SKM-1 (cell line): Measurements from ENCODE around the gene FRYL.

Source experiments
- DNase-seq: peaks from one replicate; lab custom pipeline; 2025; ENCODE audit not compliant: unreplicated experiment; lab: John Stamatoyannopoulos, UW

Gene FRYL

GRCh38 chr4:48565362-48566033, 214.6 kb downstream of the FRYL start:
- no peak for DNase-seq

DNA sequence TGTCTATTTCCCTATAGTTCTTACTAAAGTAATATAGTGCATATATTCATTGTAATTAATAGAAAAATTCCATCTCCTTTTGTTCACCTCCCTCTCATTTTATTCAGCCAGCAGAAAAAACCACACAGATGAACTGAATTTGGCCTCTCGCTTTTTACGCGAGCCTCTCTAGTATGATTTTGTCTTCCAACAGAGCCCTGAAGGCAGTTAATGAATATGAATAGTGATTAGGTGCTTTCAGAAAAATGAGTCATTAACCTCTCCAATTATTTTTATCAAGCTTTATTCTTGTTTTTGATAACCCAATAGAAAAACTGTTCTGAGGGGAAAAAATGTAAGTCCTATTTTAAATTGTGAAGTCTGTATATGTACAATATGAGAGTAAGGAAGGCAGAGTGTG, 215.9 kb downstream of the FRYL start:
- no peak for DNase-seq

DNA sequence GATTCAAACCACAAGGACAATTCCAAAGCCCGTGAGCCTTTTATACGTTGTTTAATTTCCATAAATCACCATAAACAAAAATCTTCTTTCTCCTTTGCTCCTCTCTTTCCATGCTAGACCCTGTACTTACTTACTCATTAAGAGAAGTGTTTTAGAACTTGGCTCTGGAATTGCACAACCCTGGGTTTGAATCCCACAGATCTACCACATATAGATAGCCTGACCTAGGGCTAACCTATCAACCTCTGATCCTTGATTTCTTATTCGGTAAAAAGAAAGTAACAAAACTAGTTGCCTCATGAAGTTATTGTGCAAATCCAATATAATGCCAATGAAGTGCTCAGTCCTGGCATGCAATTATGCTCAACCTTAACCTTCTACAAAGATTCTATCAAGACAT, 221.3 kb downstream of the FRYL start:
- DNase-seq = no peak

DNA sequence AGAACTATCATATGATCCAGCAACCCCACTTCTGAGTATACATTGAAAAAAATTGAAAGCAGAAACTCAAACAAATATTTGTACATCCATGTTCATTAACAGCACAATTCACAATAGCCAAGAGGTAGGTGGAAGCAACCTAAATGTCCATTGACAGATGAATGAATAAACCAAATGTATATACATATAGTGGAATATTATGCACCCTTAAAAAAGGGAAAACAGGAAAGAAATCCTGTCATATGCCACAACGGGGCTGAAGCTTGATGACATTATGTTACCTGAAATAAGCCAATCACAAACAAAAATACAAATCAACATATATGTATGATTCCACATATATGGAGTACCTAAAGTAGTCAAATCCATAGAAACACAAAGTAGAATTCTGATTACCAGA, 222.1 kb downstream of the FRYL start:
- no peak for DNase-seq

DNA sequence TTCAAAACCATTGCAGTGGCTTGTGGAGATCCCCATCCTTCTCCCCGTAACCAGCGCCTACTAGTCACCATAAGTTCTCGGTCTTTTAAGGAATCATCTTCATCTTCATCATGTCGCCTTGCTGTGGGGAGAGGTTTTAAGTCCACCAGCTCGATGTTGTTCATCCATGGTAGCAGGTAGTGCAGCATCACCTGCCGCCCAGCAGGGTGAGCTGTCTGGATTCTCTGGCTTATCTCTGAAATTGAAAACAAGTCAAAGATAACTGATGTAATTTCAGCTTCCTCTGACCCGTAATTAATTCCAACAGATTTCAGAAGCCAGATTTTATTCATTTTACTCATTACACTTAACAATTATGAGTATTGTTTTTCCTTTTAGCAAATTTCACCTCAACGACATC, 222.6 kb downstream of the FRYL start:
- no peak for DNase-seq

- no peak for DNase-seq
These were observed 223.8 kb downstream of the FRYL start for GRCh38 chr4:48556268-48556667.

DNA sequence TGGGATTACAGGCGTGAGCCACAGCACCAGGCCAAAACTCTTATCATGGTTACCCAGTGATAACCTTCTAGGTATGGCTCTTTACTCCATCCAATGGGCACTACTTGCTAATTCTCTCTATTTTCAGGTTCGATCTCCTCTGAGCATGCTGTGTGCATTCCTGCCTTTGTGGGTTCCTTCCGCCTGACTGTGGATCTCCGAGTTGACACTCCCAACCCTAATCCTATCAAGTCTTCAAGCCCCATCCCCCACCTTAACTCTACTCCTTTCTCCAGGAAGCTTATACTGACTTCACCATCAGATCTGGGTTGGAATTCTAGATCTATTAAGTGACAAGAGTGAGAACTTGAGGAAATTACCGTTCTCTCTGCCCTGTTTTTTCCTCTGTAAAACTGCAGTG, 225.5 kb downstream of the FRYL start:
- DNase-seq = no peak

- DNase-seq = no peak
These were observed 226.4 kb downstream of the FRYL start for GRCh38 chr4:48553720-48554119.

DNA sequence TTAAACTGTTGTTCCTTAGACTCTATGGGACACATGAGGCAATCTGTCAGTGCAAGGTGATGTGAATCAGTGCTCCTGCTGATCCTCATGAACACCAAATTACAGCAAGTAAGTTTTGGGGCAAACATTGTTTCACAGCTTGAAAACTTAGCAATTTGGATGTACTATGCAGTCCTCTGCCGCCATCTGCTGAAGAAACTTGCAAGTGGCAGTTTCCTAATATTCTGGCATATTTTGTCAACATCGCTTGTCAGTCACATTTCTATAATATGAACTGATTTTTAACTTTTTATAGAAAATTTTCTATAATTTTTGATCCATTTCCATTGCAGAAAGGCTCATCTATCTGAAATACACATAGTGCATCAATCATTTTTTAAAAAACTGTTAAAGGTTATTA, 233.7 kb downstream of the FRYL start:
- no peak for DNase-seq

DNA sequence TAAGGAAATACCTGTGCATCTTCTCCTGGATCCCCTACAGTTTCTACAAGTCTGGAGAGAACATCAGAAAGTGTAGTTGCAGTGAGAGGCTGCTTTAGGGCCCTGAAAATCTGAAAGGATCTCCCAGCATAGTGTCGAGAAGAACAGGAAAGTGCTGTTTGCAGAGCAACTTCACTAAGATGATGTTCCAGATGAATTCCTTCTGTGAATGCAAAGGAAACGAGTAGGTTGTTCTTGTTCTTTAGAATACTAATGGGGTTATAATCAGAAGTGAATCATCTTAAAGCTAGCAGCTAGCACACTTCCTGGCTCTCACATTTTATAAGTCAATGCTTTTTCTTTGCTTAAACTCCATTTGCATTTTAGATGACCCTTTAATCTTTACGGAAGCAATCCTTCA, 236.3 kb downstream of the FRYL start:
- DNase-seq = no peak

DNA sequence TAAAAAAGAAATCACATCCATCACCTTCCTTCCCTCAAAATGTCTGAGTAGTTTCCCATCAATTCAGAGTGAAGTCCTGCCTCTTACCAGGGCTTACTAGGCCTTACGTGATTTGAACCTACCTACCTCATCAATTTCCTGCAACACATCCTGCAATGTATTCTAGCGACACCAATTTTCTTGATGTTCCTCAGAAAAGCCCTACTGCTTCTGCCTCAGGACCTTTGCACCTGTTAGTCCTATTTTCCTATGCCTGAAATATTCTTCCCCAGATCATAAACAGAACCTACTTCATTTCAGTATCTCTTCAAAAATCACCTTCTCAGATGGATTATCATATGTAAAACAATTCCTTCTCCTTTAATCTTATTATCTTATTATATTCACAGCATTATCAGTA, 237.2 kb downstream of the FRYL start:
- DNase-seq = no peak

- DNase-seq = no peak
These were observed 240.5 kb downstream of the FRYL start for GRCh38 chr4:48539597-48539996.

- DNase-seq = no peak
These were observed 241.7 kb downstream of the FRYL start for GRCh38 chr4:48538358-48538757.

GRCh38 chr4:48526406-48526805, 253.7 kb downstream of the FRYL start:
- no peak for DNase-seq

DNA sequence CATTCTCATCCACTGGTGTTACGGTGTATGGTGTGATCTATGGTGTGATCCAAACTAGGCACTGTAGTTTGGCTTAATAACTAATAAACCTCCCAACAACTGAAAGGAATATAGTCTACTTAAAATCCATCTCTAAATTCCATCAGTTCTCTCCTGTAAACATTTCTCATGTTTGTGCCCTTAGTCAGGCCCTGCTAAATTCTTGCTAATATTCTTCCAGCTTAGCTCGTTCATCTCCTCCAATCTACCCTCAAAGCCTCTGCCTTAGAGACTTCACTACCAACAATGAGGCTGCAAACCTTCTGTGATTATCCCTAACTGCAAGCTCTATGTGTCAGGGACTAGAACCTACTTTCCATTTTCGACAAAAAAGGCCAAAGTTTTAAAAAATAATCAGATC, 261.9 kb downstream of the FRYL start:
- no peak for DNase-seq

GRCh38 chr4:48509543-48509942, 270.5 kb downstream of the FRYL start:
- DNase-seq = no peak

GRCh38 chr4:48506716-48507115, 273.4 kb downstream of the FRYL start:
- DNase-seq = no peak

DNA sequence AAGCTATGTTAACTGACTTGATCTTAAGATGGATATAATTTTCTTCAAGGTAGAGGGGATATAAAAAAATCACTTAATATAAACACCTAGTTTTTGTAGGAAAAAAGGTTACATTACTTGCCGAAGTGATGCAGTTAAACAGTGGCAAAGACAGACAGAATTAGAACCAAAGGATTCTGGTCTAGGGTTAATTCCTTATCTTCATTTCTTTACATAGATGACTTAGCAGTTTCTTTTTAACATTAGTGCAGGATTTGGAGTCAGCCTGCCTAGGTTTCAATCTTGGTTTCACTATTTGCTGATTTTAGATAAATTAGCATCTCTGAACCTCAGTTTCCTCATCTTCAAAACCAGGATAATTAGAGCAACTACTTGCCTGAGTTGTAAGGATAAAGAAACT, 275.7 kb downstream of the FRYL start:
- DNase-seq = no peak

DNA sequence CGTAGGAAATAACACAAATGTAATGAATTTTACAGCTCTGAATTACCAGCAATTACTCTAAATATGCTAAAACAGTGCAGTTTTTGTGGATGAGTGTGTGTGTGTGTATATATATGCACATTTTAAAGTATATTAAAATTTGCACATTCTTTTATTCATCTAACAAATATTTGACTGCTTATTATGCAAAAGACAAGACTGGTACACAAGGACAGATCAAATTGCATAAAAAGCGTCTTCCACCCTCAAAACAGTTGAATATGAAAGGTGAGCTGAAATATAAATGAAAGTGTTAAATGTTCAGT, 276.1 kb downstream of the FRYL start:
- DNase-seq = no peak

DNA sequence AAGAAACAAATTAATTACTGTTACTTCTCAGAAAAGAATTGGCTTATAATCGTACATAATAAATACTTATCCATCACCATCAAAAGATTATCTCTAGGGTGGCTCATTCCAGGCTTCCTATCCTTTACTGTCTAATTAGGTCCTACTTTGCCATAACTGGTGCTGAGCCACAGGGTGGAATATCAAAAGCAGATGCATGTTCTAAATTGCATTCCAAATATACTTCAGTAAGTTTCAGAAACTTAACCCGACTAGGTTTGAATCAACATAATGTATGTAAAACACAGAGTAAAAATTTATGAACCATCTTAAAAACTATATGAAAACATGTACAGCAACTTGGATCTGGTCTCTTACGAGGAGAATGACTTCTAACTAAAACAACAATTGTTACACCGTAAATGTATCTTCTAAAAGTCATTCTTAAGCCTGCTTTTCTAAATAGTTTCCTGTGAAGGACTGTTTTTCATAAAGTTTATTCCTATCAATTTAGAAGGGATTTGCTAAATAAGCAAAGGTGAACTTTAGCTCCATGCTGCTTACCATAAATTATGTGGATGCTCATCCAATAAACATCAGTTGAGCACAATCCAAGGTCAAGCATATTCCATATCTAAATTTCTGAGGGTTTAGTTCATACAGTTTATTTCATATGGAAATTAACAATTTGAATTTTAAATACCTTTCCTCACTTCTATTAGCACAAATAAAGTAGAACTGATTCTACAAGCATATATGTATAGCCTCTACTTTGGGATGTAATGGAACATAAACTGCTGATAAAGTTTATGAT, 276.6 kb downstream of the FRYL start:
- no peak for DNase-seq

- DNase-seq = no peak
These were observed 280.5 kb downstream of the FRYL start for GRCh38 chr4:48499551-48500066.

- DNase-seq = no peak
These were observed 281.2 kb downstream of the FRYL start for GRCh38 chr4:48498895-48499294.

GRCh38 chr4:48495941-48496340, 284.1 kb downstream of the FRYL start:
- DNase-seq = no peak
